Measurements from ENCODE around the gene LINC01488. TPM values are rescaled to one million over a fixed set of nuclear protein-coding genes. Genes with fewer than 3 reads are reported as not detected.

Gene LINC01488
- total RNA-seq, 1 experiment from 2014 or later = not detected

DNA sequence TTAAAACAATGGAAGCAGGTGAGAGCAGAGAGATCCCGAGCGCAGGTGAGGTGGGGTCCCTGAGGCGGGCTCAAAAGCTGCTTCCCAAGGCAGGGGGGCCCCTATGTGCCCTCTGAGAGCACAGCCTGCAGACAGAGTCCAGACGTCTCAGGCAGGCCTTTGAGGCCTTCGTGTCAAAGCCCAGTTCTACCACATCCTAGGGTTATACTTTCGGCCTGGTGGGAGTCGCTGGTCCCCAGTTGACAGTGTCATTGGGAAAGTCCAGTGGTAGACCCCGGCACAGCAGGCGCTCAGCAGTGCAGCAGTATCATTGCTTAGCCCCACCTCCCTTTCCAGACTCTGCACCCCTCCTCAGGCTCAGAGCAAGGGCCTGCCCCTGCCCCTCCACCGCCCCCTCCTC is 9.1 kb downstream of the LINC01488 start:
- BruUV-seq (replicated peaks) = no TSS peak
- H3K36me3 ChIP-seq (ENCODE audit: control insufficient read depth in 1 of 2, insufficient read depth in 2 of 2, low read length in 2 of 2) = no peaks in the 10 kb centered on the region
- no peak for TF ChIP-seq EZH2 (IDR thresholded peaks at IDR 0.05)
- no peak for TF ChIP-seq EGR1 (IDR thresholded peaks at IDR 0.05; ENCODE audit: low read depth)
- no peak for TF ChIP-seq SRF (IDR thresholded peaks at IDR 0.05; ENCODE audit: low read depth)
- no peak for TF ChIP-seq ZFX (IDR thresholded peaks at IDR 0.05)
- TF ChIP-seq ZBTB33 (IDR thresholded peaks at IDR 0.05; ENCODE audit: extremely low read depth, insufficient replicate concordance, low read length) = no peak
- TF ChIP-seq YY1 (IDR thresholded peaks at IDR 0.05; ENCODE audit: extremely low read depth, insufficient replicate concordance, low read depth, low read length) = no peak
- no peak for TF ChIP-seq POLR2A (IDR thresholded peaks at IDR 0.05; ENCODE audit: borderline replicate concordance, extremely low read depth, insufficient read depth, insufficient read length)
- TF ChIP-seq SP1 (IDR thresholded peaks at IDR 0.05; ENCODE audit: low read depth) = no peak
- no peak for TF ChIP-seq FOSL1 (IDR thresholded peaks at IDR 0.05; ENCODE audit: low read depth)
- TF ChIP-seq ATF3 (IDR thresholded peaks at IDR 0.05) = no peak
- no peak for TF ChIP-seq CEBPB (IDR thresholded peaks at IDR 0.05; ENCODE audit: low read depth)
- TF ChIP-seq ZNF274 (IDR thresholded peaks at IDR 0.05; ENCODE audit: low read depth, low read length) = no peak
- TF ChIP-seq SIN3A (IDR thresholded peaks at IDR 0.05; ENCODE audit: low read depth) = no peak
- TF ChIP-seq RAD21 (IDR thresholded peaks at IDR 0.05; ENCODE audit: low read depth) = no peak
- no peaks in the 10 kb centered on the region for H3K9me3 ChIP-seq (ENCODE audit: control insufficient read depth in 1 of 2, insufficient read depth in 1 of 2, low read depth in 1 of 2, low read length in 2 of 2)
- no peak for ATAC-seq
- peaks cover 0 to 4% of the 10 kb centered on the region in 2 experiments; a peak in 1 of 4 replicates for H3K4me1 ChIP-seq (ENCODE audit: control insufficient read depth in 1 of 2, insufficient read depth in 2 of 2, low read length in 2 of 2)
- CTCF ChIA-PET = no interaction called here
- H3K9me2 ChIP-seq (ENCODE audit: insufficient read depth) = no peaks in the 10 kb centered on the region
- DNase-seq (ENCODE audit: low read depth, low spot score) = no peak
- no peak overlapping the region for H3K9ac ChIP-seq (ENCODE audit: low read length)
- RAD21 ChIA-PET (ENCODE audit: low non-redundant PET in 1 of 2, low total read pairs in 2 of 2, uncharacterized antibody in 2 of 2, unreplicated experiment in 2 of 2) = no interaction called here
- no peak overlapping the region for H3K4me2 ChIP-seq (ENCODE audit: low read length)
- H2AFZ ChIP-seq (ENCODE audit: low read depth, low read length, poor library complexity, severe bottlenecking) = no peak overlapping the region
- H4K20me1 ChIP-seq (ENCODE audit: insufficient read depth) = no peaks in the 10 kb centered on the region
- POLR2A ChIA-PET = no interaction called here
- H3K27ac ChIP-seq (ENCODE audit: low read depth, low read length) = no peak overlapping the region
- H3K27me3 ChIP-seq (ENCODE audit: insufficient read depth, low read length) = no peaks in the 10 kb centered on the region
- intact Hi-C loops (cut with micrococcal nuclease) = no loop called here
- H3K4me3 ChIP-seq (replicated peaks in 1 of 2; ENCODE audit: low read depth in 1 of 2, low read length in 2 of 2) = no peak overlapping the region
- no peaks in the 10 kb centered on the region for H3K79me2 ChIP-seq (ENCODE audit: insufficient read depth, low read length)
